HUES48 (cell line): Measurements from ENCODE around the gene NAV1.
"Not testable (repeated sequence)": the region's sequence is repeated elsewhere in the genome, so short reads cannot be mapped to it uniquely, and the experiment has no call there.

Experiments used
- H3K27ac ChIP-seq: one replicate; pipeline ENCODE4 v1.7.0; 2013; ENCODE audit warnings: low read depth, low read length, inconsistent platforms
- H3K27me3 ChIP-seq: 2 replicates; pipeline ENCODE4 v1.6.1; 2013; ENCODE audit warnings: mild to moderate bottlenecking, low read length; ENCODE audit not compliant: control insufficient read depth, insufficient read depth
- H3K36me3 ChIP-seq: 2 replicates; pipeline ENCODE4 v1.6.1; 2013; ENCODE audit warnings: low read length; ENCODE audit not compliant: control insufficient read depth, insufficient read depth
- H3K4me1 ChIP-seq: 2 replicates; pipeline ENCODE4 v1.6.1; 2013; ENCODE audit warnings: mild to moderate bottlenecking, low read length; ENCODE audit not compliant: control insufficient read depth, insufficient read depth
- H3K4me3 ChIP-seq: 2 replicates; pipeline ENCODE4 v1.5.1; 2013; ENCODE audit warnings: mild to moderate bottlenecking, low read depth, low read length
- H3K9ac ChIP-seq: 2 replicates; pipeline ENCODE4 v1.6.1; 2013; ENCODE audit warnings: mild to moderate bottlenecking, low read depth, low read length, moderate library complexity
- H3K9me3 ChIP-seq: 2 replicates; pipeline ENCODE4 v1.6.1; 2013; ENCODE audit warnings: low read length; ENCODE audit not compliant: control insufficient read depth, insufficient read depth

The NAV1 gene

DNA sequence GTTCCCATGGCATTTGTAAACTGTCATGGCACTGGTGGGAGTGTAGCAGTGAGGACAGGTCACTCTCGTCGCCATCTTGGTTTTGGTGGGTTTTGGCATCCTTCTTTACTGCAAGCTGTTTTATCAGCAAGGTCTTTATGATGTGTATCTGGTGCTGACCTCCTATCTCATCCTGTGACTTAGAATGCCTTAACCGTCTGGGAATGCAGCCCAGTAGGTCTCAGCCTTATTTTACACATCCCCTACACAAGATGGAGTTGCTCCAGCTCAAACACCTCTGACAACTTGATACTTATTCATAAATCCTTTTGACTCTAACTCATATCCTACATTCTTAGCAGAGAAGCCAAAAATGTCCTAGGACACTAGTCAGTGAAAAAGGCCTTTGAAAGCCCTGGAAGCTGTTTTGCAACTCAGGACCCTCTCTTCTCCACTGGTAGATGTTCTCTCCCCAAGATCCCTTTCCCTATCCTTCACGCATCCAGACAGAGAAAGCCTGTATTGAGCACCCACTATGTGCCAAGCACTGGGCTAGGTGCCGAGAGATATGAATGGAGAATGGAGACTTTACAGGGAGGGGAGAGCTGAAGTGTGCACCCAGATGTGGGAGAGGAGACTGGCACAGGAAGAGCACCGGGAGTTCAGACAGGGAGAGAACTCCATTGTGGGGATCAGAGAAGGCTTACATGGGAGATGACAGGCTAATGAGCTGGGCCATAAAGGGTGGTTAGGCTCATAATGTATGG lies 25.3 kb upstream of the NAV1 start:
- H3K4me1 ChIP-seq = peaks cover 17% of the 10 kb centered on the region
- no peak overlapping the region for H3K4me3 ChIP-seq
- no peaks in the 10 kb centered on the region for H3K36me3 ChIP-seq
- H3K9ac ChIP-seq = no peak overlapping the region
- H3K27ac ChIP-seq = no peak overlapping the region
- no peaks in the 10 kb centered on the region; the same call in 1 of the 2 replicates for H3K27me3 ChIP-seq
- H3K9me3 ChIP-seq = no peaks in the 10 kb centered on the region

DNA sequence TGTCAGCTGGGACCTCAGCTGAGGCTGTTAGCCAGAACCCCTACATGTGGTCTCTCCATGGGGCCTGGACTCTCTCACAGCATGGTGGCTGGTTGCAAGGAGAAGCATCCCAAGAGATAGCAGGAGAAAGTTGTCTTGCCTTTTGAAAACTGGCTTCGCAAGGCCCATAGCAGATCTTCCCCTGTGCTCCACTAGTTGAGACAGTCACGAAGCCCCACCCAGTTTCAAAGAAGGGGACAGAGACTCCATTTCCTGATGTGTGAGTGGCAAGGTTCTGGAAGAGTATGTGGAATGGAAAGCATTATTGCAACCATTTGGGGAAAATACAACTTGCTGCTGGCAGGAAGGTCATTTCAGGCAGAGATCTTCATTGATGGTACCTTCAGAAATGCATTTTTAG lies 24.5 kb upstream of the NAV1 start:
- no peaks in the 10 kb centered on the region for H3K36me3 ChIP-seq
- no peak overlapping the region for H3K27ac ChIP-seq
- H3K27me3 ChIP-seq = no peaks in the 10 kb centered on the region
- peaks cover 17% of the 10 kb centered on the region for H3K4me1 ChIP-seq
- no peaks in the 10 kb centered on the region for H3K9me3 ChIP-seq
- H3K9ac ChIP-seq = no peak overlapping the region
- H3K4me3 ChIP-seq = no peak overlapping the region

DNA sequence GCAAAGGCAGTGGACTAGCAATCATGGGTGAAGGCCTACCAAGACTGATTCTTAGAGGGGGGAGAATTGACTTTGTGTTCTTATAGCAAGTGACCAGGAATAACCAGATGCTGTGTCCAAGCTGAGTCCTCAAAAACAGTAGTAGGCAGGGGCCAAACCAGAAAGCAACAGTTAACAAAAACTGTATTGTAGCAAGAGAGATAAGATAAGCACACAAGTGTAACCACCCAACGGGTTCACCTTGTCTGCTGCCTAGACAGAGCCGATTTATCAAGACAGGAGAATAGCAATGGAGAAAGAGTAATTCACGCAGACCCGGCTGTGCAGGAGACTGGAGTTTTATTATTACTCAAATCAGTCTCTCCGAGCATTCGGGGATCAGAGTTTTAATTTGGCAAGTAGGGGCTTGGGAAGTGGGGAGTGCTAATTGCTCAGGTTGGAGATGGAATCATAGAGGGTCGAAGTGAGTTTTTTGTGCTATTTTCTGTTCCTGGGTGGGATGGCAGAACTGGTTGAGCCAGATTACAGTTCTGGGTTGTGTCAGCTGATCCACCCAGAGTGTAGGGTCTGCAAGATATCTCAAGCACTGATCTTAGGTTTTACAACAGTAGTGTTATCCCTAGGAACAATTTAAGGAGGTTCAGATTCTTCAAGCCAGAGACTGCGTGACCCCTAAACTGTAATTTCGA lies 23.7 kb upstream of the NAV1 start:
- no peak overlapping the region for H3K27ac ChIP-seq
- peaks cover 17% of the 10 kb centered on the region for H3K4me1 ChIP-seq
- H3K9ac ChIP-seq = no peak overlapping the region
- H3K36me3 ChIP-seq = no peaks in the 10 kb centered on the region
- H3K27me3 ChIP-seq = no peaks in the 10 kb centered on the region
- no peaks in the 10 kb centered on the region for H3K9me3 ChIP-seq
- H3K4me3 ChIP-seq = no peak overlapping the region

DNA sequence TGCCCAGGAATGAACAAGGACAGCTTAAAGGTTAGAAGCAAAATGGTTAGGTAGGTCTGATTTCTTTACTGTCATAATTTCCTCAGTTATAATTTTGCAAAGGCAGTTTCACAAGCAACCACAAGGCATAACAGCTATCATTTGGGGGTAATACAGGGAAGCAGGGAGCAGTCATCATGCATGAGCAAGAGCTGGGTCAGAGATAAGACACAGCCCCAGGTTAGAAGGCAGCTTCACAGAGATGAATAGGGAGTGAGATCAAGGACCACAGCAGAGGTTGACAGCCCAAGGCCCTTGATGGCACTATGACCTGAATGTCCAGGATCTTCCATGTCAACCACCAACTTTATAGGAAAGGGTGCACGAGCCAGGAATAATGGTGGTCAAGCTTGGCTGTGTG lies 23.0 kb upstream of the NAV1 start:
- Histone ChIP-seq H3K4me3 (no peak overlapping the region), H3K4me1 (peaks cover 17% of the 10 kb centered on the region)

DNA sequence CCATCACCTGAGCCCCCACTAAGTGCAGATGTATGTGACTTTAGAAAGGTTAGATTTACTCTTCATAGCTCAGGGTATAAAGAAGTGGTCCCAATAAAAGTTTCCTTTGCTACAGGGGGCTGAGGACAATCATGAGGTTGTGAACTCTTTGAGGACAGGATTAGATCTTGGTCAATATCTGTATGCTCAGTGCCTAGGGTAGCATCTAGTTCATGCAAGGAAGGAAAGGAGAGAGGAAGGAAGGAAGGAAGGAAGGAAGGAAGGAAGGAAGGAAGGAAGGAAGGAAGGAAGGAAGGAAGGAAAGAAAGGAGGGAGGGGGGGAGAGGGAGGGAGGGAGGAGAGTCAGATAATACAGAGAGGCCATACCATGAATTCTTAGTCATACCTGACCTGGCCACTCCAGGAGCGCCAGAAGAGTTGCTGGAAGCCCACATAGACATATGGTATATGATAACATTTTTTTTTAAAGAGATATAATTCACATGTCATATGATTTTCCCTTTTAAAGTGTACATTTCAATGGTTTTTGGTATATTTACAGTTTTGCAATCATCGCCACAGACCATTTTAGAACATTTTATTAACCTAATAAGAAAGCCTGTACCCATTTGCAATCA lies 22.3 kb upstream of the NAV1 start:
- Histone ChIP-seq H3K9ac (no peak overlapping the region), H3K27me3 (no peaks in the 10 kb centered on the region), H3K4me3 (no peak overlapping the region), H3K9me3 (no peaks in the 10 kb centered on the region), H3K4me1 (peaks cover 16% of the 10 kb centered on the region), H3K36me3 (no peaks in the 10 kb centered on the region), H3K27ac (no peak overlapping the region)

More for the DNA sequence above, 23.0 kb upstream of the NAV1 start:
- Histone ChIP-seq H3K9me3 (no peaks in the 10 kb centered on the region), H3K36me3 (no peaks in the 10 kb centered on the region), H3K27ac (no peak overlapping the region), H3K27me3 (no peaks in the 10 kb centered on the region), H3K9ac (no peak overlapping the region)

DNA sequence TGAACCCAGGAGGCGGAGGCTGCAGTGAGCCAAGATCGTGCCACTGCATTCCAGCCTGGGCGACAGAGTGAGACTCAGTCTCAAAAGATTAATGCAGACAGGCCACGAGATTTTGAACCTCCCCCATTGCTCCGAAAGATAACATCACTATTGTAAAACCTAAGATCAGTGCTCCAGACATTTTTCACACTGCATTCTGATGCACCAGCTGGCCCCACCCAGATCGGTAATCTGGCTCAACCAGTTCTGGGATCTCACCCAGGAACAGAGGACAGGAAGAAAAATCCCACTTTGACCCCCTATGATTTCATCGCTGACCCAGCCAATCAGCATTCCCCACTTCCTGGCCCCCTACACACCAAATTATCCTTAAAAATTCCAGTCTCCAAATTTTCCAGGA lies 21.3 kb upstream of the NAV1 start:
- Histone ChIP-seq H3K4me1 (peaks cover 6% of the 10 kb centered on the region; the same call in 1 of the 2 replicates), H3K27ac (no peak overlapping the region), H3K4me3 (no peak overlapping the region), H3K9me3 (no peaks in the 10 kb centered on the region), H3K27me3 (no peaks in the 10 kb centered on the region), H3K9ac (no peak overlapping the region), H3K36me3 (no peaks in the 10 kb centered on the region)

DNA sequence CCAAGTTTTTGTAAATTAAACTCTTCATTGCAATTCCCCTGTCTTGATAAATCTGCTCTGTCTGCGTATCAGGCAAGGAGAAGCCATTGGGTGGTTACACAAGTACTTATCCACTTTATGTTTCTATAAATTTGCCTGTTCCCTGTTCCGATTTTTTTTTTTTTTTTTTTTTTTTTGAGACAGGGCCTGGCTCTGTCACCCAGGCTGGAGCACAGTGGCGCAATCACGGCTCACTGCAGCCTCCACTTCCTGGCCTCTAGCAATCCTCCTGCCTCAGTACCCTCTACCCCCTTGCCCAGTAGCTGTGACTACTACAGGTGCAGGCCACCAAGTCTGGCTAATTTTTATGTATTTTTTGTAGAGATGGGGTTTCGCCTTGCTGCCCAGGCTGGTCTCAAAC lies 20.9 kb upstream of the NAV1 start:
- Histone ChIP-seq H3K27me3 (no peaks in the 10 kb centered on the region), H3K36me3 (no peaks in the 10 kb centered on the region), H3K9ac (no peak overlapping the region), H3K4me1 (0 out of 2 replicates have a peak, but pooled peaks cover 1% of the 10 kb centered on the region), H3K9me3 (no peaks in the 10 kb centered on the region), H3K27ac (no peak overlapping the region), H3K4me3 (no peak overlapping the region)

DNA sequence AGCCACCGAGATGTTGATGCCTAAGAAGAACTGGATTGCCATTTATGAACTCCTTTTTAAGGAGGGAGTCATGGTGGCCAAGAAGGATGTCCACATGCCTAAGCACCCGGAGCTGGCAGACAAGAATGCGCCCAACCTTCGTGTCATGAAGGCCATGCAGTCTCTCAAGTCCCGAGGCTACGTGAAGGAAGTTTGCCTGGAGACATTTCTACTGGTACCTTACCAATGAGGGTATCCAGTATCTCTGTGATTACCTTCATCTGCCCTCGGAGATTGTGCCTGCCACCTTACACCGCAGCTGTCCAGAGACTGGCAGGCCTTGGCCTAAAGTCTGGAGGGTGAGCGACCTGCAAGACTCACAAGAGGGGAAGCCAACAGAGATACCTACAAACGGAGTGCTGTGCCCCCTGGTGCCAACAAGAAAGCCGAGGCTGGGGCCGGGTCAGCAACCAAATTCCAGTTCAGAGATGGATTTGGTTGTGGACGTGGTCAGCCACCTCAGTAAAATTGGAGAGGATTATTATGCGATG lies 18.8 kb upstream of the NAV1 start:
- H3K4me3 ChIP-seq, H3K9me3 ChIP-seq, H3K36me3 ChIP-seq: not testable (repeated sequence)

DNA sequence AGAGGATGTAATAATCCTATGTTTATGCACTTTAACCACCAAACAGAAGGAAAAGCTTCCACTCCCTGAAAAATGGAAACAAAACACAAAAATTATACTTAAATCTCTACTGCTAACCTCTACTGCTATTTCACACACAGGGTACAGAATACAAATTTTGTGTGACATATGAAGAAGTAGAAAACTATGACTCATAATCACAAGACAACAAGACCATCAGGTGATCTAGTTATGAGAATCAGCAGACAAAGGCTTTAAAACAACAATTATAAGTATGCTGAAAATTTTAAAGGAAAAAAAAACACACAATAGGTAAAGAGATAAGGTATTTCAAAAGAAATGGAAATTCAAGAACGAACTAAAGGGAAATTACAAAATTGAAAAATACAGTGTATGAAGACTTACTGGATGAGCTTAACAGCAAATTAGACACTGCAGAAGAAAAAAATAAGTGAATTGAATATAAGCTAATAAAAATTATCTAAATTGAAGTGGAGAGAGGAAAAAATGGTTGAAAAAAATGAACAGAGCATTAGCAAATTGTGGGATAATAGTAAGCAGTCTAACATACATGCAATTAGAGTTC lies 13.6 kb upstream of the NAV1 start:
- Histone ChIP-seq H3K4me3 (no peak overlapping the region), H3K27me3 (no peaks in the 10 kb centered on the region), H3K27ac (no peak overlapping the region), H3K9me3 (no peaks in the 10 kb centered on the region; the same call in 1 of the 2 replicates), H3K36me3 (no peaks in the 10 kb centered on the region), H3K4me1 (no peaks in the 10 kb centered on the region), H3K9ac (no peak overlapping the region)

More for the DNA sequence above, 18.8 kb upstream of the NAV1 start:
- not testable (repeated sequence) for H3K9ac ChIP-seq, H3K4me1 ChIP-seq, H3K27ac ChIP-seq, H3K27me3 ChIP-seq

DNA sequence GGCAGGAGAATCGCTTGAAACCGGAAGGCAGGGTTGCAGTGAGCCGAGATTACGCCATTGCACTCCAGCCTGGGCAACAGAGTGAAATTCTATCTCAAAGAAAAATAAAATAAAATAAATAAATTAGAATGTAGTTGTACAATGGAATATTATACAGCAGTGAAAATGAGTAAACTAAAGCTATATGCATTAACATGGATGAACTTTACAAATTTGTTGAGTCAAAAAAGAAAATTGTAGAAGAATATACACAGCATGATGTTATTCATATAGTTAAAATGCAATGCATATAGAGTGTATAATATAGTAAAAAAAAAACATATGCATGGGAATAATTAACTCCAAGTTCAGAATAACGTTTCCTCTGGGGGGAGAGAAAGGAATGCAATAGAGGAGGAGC lies 11.0 kb upstream of the NAV1 start:
- H3K4me1 ChIP-seq = no peaks in the 10 kb centered on the region
- H3K9ac ChIP-seq = no peak overlapping the region
- H3K27ac ChIP-seq = no peak overlapping the region

More for the DNA sequence above, 11.0 kb upstream of the NAV1 start:
- Histone ChIP-seq H3K36me3 (no peaks in the 10 kb centered on the region), H3K27me3 (no peaks in the 10 kb centered on the region), H3K9me3 (no peaks in the 10 kb centered on the region; the same call in 1 of the 2 replicates), H3K4me3 (no peak overlapping the region)
